Stimulated activated memory B cell treated with anti-CD40 and anti-IgM and Interleukin-4, amounts not matched to agents 10 μg/mL and 1 μg/mL and 100 μg/mL, for 72 hours (primary cell): ENCODE data around the gene IL20.
"Not testable (repeated sequence)": the region's sequence is repeated elsewhere in the genome, so short reads cannot be mapped to it uniquely, and the experiment has no call there.

Source experiments
- ATAC-seq: fragments of 150-1000 bp; cut with Tn5 transposase; 2 replicates; pipeline ENCODE4 v1.10.0; 2021
- H3K27ac Mint-ChIP-seq: one replicate; pipeline ENCODE4 v1.8.0; 2022; ENCODE audit warnings: mild to moderate bottlenecking, mixed read lengths
- H3K27me3 Mint-ChIP-seq: one replicate; pipeline ENCODE4 v1.8.0; 2022; ENCODE audit warnings: mixed read lengths
- H3K36me3 Mint-ChIP-seq: one replicate; pipeline ENCODE4 v1.8.0; 2022; ENCODE audit warnings: mixed read lengths
- H3K4me1 Mint-ChIP-seq: one replicate; pipeline ENCODE4 v1.8.0; 2022; ENCODE audit warnings: mixed read lengths
- H3K4me3 Mint-ChIP-seq: one replicate; pipeline ENCODE4 v1.8.0; 2022; ENCODE audit warnings: mild to moderate bottlenecking, moderate library complexity, mixed read lengths
- H3K9me3 Mint-ChIP-seq: one replicate; pipeline ENCODE4 v1.8.0; 2022; ENCODE audit warnings: mixed read lengths

Gene IL20

GRCh38 chr1:206834711-206835110 lies 30.7 kb upstream of the IL20 start:
- Mint-ChIP-seq H3K4me3 (no peak overlapping the region), H3K36me3 (no peaks in the 10 kb centered on the region), H3K9me3 (no peaks in the 10 kb centered on the region), H3K27me3 (no peaks in the 10 kb centered on the region), H3K4me1 (peaks cover 41% of the 10 kb centered on the region), H3K27ac (peak overlapping the region; percentile 14)
- peak; percentile 51 for ATAC-seq

DNA sequence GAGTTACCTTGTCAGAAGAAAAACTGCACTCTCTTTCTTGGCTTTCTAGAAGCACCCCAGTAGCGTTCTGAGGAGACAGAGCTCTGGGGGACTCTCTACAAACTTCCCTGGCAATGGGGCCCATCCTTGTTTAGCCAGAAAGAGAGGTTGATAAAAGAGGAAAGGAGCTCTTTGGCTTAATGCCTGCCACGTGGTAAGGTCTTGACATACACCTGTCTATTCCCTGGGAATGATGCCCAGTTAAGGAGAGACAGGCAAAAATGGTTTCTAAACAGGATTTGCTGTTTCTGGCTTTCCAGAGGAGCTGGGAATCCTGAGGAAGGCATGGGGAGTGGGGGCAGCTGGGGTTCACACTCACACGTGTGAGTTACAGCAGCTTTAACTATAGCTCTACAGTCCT lies 30.2 kb upstream of the IL20 start:
- no peak overlapping the region for H3K4me3 Mint-ChIP-seq
- H3K27me3 Mint-ChIP-seq: no peaks in the 10 kb centered on the region
- H3K27ac Mint-ChIP-seq: peak overlapping the region; percentile 14
- H3K9me3 Mint-ChIP-seq: no peaks in the 10 kb centered on the region
- ATAC-seq: no peak
- H3K4me1 Mint-ChIP-seq: peaks cover 36% of the 10 kb centered on the region
- H3K36me3 Mint-ChIP-seq: no peaks in the 10 kb centered on the region

- no peaks in the 10 kb centered on the region for H3K36me3 Mint-ChIP-seq
- no peaks in the 10 kb centered on the region for H3K27me3 Mint-ChIP-seq
- H3K4me1 Mint-ChIP-seq: peaks cover 35% of the 10 kb centered on the region
- no peak for ATAC-seq
- H3K4me3 Mint-ChIP-seq: no peak overlapping the region
- H3K27ac Mint-ChIP-seq: no peak overlapping the region
- no peaks in the 10 kb centered on the region for H3K9me3 Mint-ChIP-seq
Measured at GRCh38 chr1:206836111-206836510, 29.3 kb upstream of the IL20 start.

DNA sequence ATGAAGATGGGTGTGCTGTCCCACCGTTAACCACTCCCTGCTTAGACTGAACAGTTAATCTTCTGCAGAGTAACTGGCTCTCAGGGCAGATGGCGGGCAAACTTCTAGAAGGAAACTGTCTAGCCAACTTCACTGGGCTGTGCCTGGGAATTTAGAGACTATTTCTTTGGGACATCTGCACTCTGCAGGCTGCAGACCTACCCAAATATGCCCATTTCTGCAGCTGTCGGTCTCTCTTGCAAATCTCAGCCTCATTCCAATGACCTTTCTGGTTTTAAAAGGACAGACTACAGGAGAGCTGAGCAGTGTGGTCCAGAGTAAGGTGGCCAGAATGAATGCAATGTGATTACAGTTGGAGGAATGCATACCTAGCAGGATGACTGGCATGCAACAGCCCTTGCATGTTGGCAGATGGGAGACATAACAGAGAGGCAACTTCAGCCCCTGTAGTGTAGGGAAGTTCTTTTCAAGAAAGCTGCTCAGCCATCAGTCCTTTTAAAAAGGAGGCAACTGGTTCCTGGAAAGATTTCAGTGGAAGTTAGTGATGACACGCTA lies 26.3 kb upstream of the IL20 start:
- H3K27ac Mint-ChIP-seq: no peak overlapping the region
- no peaks in the 10 kb centered on the region for H3K36me3 Mint-ChIP-seq
- no peak overlapping the region for H3K4me3 Mint-ChIP-seq
- no peaks in the 10 kb centered on the region for H3K27me3 Mint-ChIP-seq
- H3K9me3 Mint-ChIP-seq: no peaks in the 10 kb centered on the region
- peaks cover 11% of the 10 kb centered on the region for H3K4me1 Mint-ChIP-seq
- ATAC-seq: no peak

GRCh38 chr1:206839857-206840256 lies 25.6 kb upstream of the IL20 start:
- H3K36me3 Mint-ChIP-seq: no peaks in the 10 kb centered on the region
- peaks cover 3% of the 10 kb centered on the region for H3K4me1 Mint-ChIP-seq
- no peak for ATAC-seq
- no peaks in the 10 kb centered on the region for H3K9me3 Mint-ChIP-seq
- H3K4me3 Mint-ChIP-seq: no peak overlapping the region
- no peak overlapping the region for H3K27ac Mint-ChIP-seq
- no peaks in the 10 kb centered on the region for H3K27me3 Mint-ChIP-seq

GRCh38 chr1:206841609-206842323 lies 23.7 kb upstream of the IL20 start:
- Mint-ChIP-seq H3K9me3 (no peaks in the 10 kb centered on the region), H3K36me3 (no peaks in the 10 kb centered on the region), H3K4me1 (no peaks in the 10 kb centered on the region), H3K27me3 (peaks cover under 1% of the 10 kb centered on the region), H3K27ac (no peak overlapping the region), H3K4me3 (no peak overlapping the region)
- ATAC-seq: no peak

DNA sequence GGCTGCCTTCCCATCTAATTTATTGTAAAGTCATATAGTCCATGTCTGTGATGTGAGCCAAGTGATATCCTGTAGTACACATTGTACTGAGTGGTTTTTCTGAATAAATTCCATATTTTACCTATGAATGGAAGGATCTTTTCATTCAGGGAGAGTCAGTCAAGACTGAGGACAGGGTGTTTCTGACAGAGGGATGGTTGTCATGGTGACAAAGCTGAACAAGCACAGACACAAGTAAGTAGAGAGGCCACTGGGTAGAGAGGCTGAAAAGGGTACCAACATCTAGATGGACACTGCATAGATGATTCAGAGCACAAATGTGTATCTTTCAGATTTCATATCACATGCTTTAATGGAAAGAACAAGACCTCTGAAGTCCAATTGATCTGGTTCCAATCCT lies 22.6 kb upstream of the IL20 start:
- no peaks in the 10 kb centered on the region for H3K9me3 Mint-ChIP-seq
- H3K27ac Mint-ChIP-seq: no peak overlapping the region
- H3K4me3 Mint-ChIP-seq: no peak overlapping the region
- ATAC-seq: no peak
- no peaks in the 10 kb centered on the region for H3K36me3 Mint-ChIP-seq
- peaks cover 10% of the 10 kb centered on the region for H3K27me3 Mint-ChIP-seq
- no peaks in the 10 kb centered on the region for H3K4me1 Mint-ChIP-seq

DNA sequence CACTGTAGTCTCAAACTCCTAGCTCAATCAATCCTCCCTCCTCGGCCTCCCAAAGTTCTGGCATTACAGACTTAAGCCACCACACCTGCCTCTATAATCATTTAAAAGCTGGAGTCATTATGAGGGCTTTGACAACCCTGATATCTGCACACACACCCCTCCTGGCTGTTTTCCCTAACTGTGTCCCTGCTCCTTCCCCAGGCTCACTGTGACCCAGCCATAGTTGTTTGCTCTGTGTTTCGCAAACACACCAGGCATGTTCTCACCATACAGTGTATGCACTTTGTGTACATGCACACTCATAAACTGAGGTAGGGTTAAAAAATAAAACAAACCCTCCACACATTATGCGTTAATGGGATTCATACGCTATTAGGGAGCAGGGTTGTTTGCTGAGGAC lies 21.8 kb upstream of the IL20 start:
- H3K27ac Mint-ChIP-seq: no peak overlapping the region
- no peaks in the 10 kb centered on the region for H3K4me1 Mint-ChIP-seq
- peaks cover 17% of the 10 kb centered on the region for H3K27me3 Mint-ChIP-seq
- H3K9me3 Mint-ChIP-seq: no peaks in the 10 kb centered on the region
- H3K4me3 Mint-ChIP-seq: no peak overlapping the region
- no peak for ATAC-seq
- no peaks in the 10 kb centered on the region for H3K36me3 Mint-ChIP-seq

DNA sequence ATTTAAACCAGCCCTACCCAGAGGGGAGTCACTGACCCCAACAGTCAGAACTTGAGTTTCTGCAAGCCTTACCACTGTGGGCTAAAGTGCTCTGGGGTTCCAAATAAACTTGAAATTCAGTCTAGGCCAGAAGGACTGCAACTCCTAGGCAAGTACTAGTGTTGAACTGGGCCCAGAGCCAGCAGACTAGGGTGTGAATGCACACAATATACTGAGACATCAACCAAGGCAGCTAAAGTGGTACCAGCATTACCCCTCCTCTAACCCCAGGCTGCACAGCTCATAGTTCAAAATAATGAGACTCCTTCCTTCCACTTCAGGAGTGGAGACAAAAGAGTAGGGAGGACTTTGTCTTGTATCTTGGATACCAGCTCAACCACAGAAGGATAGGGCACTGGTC lies 18.9 kb upstream of the IL20 start:
- no peak overlapping the region for H3K4me3 Mint-ChIP-seq
- no peak overlapping the region for H3K27ac Mint-ChIP-seq
- H3K36me3 Mint-ChIP-seq: no peaks in the 10 kb centered on the region
- H3K9me3 Mint-ChIP-seq: no peaks in the 10 kb centered on the region
- no peak for ATAC-seq
- peaks cover 33% of the 10 kb centered on the region for H3K27me3 Mint-ChIP-seq
- no peaks in the 10 kb centered on the region for H3K4me1 Mint-ChIP-seq

- Mint-ChIP-seq H3K4me1 (no peaks in the 10 kb centered on the region), H3K4me3 (no peak overlapping the region), H3K27ac (no peak overlapping the region), H3K36me3 (no peaks in the 10 kb centered on the region), H3K27me3 (peaks cover 33% of the 10 kb centered on the region), H3K9me3 (no peaks in the 10 kb centered on the region)
- ATAC-seq: no peak
Measured at GRCh38 chr1:206847337-206847834, 18.0 kb upstream of the IL20 start.

DNA sequence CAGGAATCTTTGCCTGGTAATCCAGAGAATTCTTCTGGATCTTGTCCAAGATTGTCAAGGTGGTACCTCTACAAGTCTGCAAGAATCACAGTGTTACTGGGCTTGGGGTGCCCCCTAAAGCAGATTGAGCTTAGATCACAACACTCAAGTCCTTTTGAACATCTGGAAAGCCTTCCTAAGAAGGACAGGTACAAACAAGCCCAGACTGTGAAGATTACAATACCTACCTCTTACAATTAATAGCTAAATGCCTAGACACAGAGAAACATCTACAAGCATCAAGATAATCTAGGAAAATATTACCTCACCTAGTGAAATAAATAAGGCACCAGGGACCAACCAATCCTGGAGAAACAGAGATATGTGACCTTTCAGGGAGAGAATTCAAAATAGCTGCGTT lies 17.5 kb upstream of the IL20 start:
- H3K4me1 Mint-ChIP-seq: no peaks in the 10 kb centered on the region
- H3K36me3 Mint-ChIP-seq: no peaks in the 10 kb centered on the region
- H3K27ac Mint-ChIP-seq: no peak overlapping the region
- H3K27me3 Mint-ChIP-seq: peaks cover 33% of the 10 kb centered on the region
- no peak for ATAC-seq
- H3K9me3 Mint-ChIP-seq: no peaks in the 10 kb centered on the region
- no peak overlapping the region for H3K4me3 Mint-ChIP-seq

GRCh38 chr1:206850401-206850800 lies 15.0 kb upstream of the IL20 start:
- H3K4me3 Mint-ChIP-seq: no peak overlapping the region
- peaks cover 33% of the 10 kb centered on the region for H3K27me3 Mint-ChIP-seq
- H3K9me3 Mint-ChIP-seq: no peaks in the 10 kb centered on the region
- H3K4me1 Mint-ChIP-seq: no peaks in the 10 kb centered on the region
- no peak overlapping the region for H3K27ac Mint-ChIP-seq
- H3K36me3 Mint-ChIP-seq: no peaks in the 10 kb centered on the region
- ATAC-seq: no peak

DNA sequence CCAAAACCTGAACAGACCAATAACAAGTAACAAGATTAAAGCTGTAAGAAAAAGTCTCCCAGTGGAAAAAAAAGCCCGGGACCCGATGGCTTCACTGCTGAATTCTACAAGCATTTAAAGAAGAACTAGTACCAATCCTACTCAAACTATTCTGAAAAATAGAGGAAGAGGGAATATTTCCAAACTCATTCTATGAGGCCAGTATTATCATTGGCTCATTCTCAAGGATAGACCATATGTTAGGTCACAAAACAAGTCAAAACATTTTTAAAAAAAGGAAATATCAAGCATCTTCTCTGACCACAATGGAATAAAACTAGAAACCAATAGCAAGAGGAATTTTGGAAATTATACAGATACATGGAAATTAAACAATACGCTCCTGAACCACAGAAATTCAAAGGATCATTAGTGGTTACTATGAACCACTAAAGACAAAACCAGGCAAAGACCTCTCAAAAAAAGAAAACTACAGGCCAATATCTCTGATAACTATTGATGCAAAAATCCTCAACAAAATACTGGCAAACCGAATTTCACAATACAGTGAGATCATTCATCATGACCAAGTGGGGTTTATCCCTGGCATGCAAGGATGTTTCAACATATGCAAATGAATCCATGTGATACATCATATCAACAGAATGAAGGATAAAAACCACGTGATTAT lies 13.9 kb upstream of the IL20 start:
- ATAC-seq: no peak
- H3K4me1 Mint-ChIP-seq: no peaks in the 10 kb centered on the region
- no peaks in the 10 kb centered on the region for H3K36me3 Mint-ChIP-seq
- no peaks in the 10 kb centered on the region for H3K9me3 Mint-ChIP-seq
- H3K27ac Mint-ChIP-seq: no peak overlapping the region
- peaks cover 33% of the 10 kb centered on the region for H3K27me3 Mint-ChIP-seq
- no peak overlapping the region for H3K4me3 Mint-ChIP-seq

- ATAC-seq, H3K4me3 Mint-ChIP-seq, H3K27ac Mint-ChIP-seq, H3K36me3 Mint-ChIP-seq, H3K4me1 Mint-ChIP-seq, H3K9me3 Mint-ChIP-seq: not testable (repeated sequence)
- H3K27me3 Mint-ChIP-seq: peaks cover 25% of the 10 kb centered on the region
Measured at GRCh38 chr1:206852662-206853061, 12.8 kb upstream of the IL20 start.

DNA sequence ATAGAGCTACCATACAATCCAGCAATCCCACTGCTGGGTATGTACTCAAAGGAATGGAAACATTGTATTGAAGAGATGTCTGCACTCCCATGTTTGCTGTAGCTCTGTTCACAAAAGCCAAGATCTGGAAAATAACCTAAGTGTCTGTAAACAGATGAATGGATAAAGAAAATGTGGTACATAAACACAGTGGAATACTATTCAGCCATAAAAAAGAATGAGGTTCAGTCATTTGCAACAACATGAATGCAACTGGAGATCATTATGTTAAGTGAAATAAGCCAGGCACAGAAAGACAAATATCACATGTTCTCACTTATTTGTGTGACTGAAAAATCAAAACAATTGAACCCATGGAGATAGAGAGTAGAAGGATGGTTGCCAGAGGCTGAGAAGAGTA lies 11.7 kb upstream of the IL20 start:
- H3K27ac Mint-ChIP-seq, H3K4me3 Mint-ChIP-seq, H3K4me1 Mint-ChIP-seq, H3K9me3 Mint-ChIP-seq, H3K36me3 Mint-ChIP-seq, ATAC-seq: not testable (repeated sequence)
- H3K27me3 Mint-ChIP-seq: peaks cover 15% of the 10 kb centered on the region
